ENCODE data around the gene LGALS4.
"Not testable (repeated sequence)": the region's sequence is repeated elsewhere in the genome, so short reads cannot be mapped to it uniquely, and the experiment has no call there.

DNA sequence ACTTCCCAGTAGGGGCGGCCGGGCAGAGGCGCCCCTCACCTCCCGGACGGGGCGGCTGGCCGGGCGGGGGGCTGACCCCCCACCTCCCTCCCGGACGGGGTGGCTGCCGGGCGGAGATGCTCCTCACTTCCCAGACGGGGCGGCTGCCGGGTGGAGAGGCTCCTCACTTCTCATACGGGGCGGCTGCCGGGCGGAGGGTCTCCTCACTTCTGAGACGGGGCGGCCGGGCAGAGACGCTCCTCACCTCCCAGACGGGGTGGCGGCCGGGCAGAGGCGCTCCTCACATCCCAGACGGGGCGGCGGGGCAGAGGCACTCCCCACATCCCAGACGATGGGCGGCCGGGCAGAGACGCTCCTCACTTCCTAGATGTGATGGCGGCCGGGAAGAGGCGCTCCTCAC is 43.0 kb upstream of the LGALS4 start:
- TF ChIP-seq, protein P1, sequence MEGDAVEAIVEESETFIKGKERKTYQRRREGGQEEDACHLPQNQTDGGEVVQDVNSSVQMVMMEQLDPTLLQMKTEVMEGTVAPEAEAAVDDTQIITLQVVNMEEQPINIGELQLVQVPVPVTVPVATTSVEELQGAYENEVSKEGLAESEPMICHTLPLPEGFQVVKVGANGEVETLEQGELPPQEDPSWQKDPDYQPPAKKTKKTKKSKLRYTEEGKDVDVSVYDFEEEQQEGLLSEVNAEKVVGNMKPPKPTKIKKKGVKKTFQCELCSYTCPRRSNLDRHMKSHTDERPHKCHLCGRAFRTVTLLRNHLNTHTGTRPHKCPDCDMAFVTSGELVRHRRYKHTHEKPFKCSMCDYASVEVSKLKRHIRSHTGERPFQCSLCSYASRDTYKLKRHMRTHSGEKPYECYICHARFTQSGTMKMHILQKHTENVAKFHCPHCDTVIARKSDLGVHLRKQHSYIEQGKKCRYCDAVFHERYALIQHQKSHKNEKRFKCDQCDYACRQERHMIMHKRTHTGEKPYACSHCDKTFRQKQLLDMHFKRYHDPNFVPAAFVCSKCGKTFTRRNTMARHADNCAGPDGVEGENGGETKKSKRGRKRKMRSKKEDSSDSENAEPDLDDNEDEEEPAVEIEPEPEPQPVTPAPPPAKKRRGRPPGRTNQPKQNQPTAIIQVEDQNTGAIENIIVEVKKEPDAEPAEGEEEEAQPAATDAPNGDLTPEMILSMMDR (IDR thresholded peaks at IDR 0.05; ENCODE audit: borderline replicate concordance, extremely low read depth, low read length, poor library complexity, severe bottlenecking), result not testable (repeated sequence)
- not testable (repeated sequence) for TF ChIP-seq EZH2 (IDR thresholded peaks at IDR 0.05; ENCODE audit: borderline replicate concordance, low read depth, low read length, severe bottlenecking)

All from DND-41 (cell line).